OCI-LY3 (cell line): ENCODE measurements around the gene BEST1.

Source experiments
- EZH2phosphoT487 ChIP-seq: fragments of 200-600 bp; shearing (Covaris generic); IDR thresholded peaks from 2 replicates; pipeline ENCODE4 v1.6.1; 2018; ENCODE audit warnings: antibody characterized with exemption, mixed run types, low read depth
- TF ChIP-seq, protein P1 (sequence below): fragments of 200-600, 300-600 bp; sonication (generic); IDR thresholded peaks from 2 replicates; pipeline ENCODE4 v1.5.1; 2014; ENCODE audit warnings: antibody characterized with exemption, low read length, low read depth

DNA sequence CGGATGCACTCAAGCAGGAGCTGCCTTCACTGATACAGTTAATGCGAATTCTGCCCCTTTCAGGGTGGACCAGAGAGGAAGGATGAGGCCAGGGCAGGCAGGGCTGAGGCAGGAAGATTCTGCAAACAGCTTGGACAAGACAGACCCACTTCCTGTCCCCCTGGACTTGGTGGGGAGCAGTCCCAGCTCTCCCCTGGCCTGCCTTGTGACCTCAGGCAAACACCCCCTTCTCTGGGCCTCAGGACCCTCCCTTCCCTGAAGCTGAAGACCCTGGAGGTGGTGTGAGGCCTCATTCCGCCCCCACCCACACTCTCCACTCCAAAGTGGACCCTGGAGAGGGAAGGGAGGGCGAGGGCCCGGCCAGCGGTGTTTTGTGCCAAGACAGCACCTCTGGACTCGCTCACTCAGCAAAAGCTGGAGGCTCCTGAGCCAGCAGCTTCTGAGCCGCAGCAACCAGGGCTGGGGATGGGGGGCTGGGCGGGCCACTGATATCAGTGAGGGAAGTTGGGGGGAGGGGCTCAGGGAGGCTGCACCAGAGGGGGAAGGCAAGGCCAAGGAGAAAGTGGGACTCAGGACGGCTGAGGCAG is 41.3 kb upstream of the BEST1 start:
- TF ChIP-seq, protein P1, sequence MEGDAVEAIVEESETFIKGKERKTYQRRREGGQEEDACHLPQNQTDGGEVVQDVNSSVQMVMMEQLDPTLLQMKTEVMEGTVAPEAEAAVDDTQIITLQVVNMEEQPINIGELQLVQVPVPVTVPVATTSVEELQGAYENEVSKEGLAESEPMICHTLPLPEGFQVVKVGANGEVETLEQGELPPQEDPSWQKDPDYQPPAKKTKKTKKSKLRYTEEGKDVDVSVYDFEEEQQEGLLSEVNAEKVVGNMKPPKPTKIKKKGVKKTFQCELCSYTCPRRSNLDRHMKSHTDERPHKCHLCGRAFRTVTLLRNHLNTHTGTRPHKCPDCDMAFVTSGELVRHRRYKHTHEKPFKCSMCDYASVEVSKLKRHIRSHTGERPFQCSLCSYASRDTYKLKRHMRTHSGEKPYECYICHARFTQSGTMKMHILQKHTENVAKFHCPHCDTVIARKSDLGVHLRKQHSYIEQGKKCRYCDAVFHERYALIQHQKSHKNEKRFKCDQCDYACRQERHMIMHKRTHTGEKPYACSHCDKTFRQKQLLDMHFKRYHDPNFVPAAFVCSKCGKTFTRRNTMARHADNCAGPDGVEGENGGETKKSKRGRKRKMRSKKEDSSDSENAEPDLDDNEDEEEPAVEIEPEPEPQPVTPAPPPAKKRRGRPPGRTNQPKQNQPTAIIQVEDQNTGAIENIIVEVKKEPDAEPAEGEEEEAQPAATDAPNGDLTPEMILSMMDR = no peak
- no peak for TF ChIP-seq EZH2phosphoT487
